Measurements from ENCODE around the gene GALNT14. TPM values are rescaled to one million over a fixed set of nuclear protein-coding genes. Genes with fewer than 3 reads are reported as not detected.

The GALNT14 gene
- total RNA-seq, 1 experiment from 2014 or later, result 2.7 TPM

DNA sequence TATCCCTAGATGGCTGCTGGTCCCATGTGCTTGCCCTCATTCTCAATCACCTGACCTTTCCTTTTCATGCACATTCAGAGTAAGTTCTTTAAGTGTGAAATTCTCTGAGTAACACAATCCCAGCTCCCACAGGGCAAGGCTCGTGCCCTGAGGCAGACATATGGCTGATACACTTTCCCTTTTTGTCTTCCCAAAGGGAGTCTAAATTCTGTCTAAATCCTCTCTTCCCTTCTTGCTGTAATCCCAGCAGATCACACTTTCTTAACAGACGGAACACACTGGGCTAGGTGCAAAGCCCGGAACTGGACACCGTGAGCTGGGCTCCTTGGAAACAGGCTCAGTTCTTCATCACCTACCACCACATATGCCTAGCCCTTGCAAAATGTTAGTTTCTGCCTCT lies 147.6 kb downstream of the GALNT14 start:
- H3K23ac ChIP-seq (ENCODE audit: insufficient read length, low read depth, low read length), result no peak overlapping the region
- no peaks in the 10 kb centered on the region for H3K79me1 ChIP-seq (ENCODE audit: insufficient read depth, low read depth, low read length, poor library complexity, severe bottlenecking)
- no peaks in the 10 kb centered on the region; the same call in 1 of the 2 replicates for H3K4me1 ChIP-seq (ENCODE audit: insufficient read depth, low read length)
- no peak overlapping the region for H2BK20ac ChIP-seq (ENCODE audit: low read depth, low read length, poor library complexity, severe bottlenecking)
- TF ChIP-seq, protein P1, sequence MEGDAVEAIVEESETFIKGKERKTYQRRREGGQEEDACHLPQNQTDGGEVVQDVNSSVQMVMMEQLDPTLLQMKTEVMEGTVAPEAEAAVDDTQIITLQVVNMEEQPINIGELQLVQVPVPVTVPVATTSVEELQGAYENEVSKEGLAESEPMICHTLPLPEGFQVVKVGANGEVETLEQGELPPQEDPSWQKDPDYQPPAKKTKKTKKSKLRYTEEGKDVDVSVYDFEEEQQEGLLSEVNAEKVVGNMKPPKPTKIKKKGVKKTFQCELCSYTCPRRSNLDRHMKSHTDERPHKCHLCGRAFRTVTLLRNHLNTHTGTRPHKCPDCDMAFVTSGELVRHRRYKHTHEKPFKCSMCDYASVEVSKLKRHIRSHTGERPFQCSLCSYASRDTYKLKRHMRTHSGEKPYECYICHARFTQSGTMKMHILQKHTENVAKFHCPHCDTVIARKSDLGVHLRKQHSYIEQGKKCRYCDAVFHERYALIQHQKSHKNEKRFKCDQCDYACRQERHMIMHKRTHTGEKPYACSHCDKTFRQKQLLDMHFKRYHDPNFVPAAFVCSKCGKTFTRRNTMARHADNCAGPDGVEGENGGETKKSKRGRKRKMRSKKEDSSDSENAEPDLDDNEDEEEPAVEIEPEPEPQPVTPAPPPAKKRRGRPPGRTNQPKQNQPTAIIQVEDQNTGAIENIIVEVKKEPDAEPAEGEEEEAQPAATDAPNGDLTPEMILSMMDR (conservative IDR thresholded peaks at IDR 0.05), result no peak
- no peak overlapping the region for H2BK120ac ChIP-seq (ENCODE audit: low read depth, low read length, poor library complexity, severe bottlenecking)
- Mint-ChIP-seq H3K4me3 (no peak overlapping the region), H3K27ac (peak overlapping the region in 1 of 3 experiments; percentile 86; a peak in 1 of 7 replicates), H3K27me3 (ENCODE audit: low read depth) (peaks cover 1% of the 10 kb centered on the region), H3K36me3 (ENCODE audit: insufficient read depth in 1 of 3, low read depth in 3 of 3) (no peaks in the 10 kb centered on the region; a peak in 1 of 7 replicates), H3K4me1 (peaks cover 25 to 33% of the 10 kb centered on the region in 2 experiments), H3K9me3 (no peaks in the 10 kb centered on the region)
- H3K27me3 ChIP-seq (ENCODE audit: insufficient read depth, low read length), result no peaks in the 10 kb centered on the region
- H3K79me2 ChIP-seq (ENCODE audit: insufficient read depth, low read length), result no peaks in the 10 kb centered on the region
- no peak overlapping the region for H3T11ph ChIP-seq (ENCODE audit: low read length)
- H2BK15ac ChIP-seq (ENCODE audit: low read depth, low read length), result no peak overlapping the region
- H3K9ac ChIP-seq (ENCODE audit: extremely low read depth, insufficient read length, low read length), result no peak overlapping the region
- WGBS (ENCODE audit: extremely low coverage, insufficient read length, low lambda C conversion rate), result no CpG with 5 or more reads among the region's 4 CpGs
- H2BK5ac ChIP-seq (ENCODE audit: insufficient read length, low read length), result no peak overlapping the region
- no peaks in the 10 kb centered on the region for H3K9me3 ChIP-seq (ENCODE audit: control insufficient read depth, low read depth, low read length)
- no peak overlapping the region for H3K56ac ChIP-seq (ENCODE audit: insufficient read length, low read depth, low read length)
- no peaks in the 10 kb centered on the region for H4K20me1 ChIP-seq (ENCODE audit: control insufficient read depth, insufficient read depth, insufficient read length)
- H2BK12ac ChIP-seq (ENCODE audit: insufficient read length, low read depth, low read length), result no peak overlapping the region
- no peak overlapping the region for H3K14ac ChIP-seq (ENCODE audit: insufficient read depth, low read length)
- H4K8ac ChIP-seq (replicated peaks; ENCODE audit: insufficient read length, low read depth, low read length), result no peak overlapping the region
- no peak overlapping the region for H3K27ac ChIP-seq (ENCODE audit: insufficient read length, low read depth, low read length)
- H2AFZ ChIP-seq (ENCODE audit: low read length), result no peak overlapping the region
- no peak overlapping the region for H4K5ac ChIP-seq (ENCODE audit: insufficient read length, low read depth, low read length)
- no peak overlapping the region for H3K4me2 ChIP-seq (ENCODE audit: insufficient read depth, insufficient read length, low read length)
- no peak overlapping the region for H4K91ac ChIP-seq (ENCODE audit: insufficient read length, low read depth, low read length)
- H3K23me2 ChIP-seq (ENCODE audit: insufficient read length, low read depth, low read length, poor library complexity, severe bottlenecking), result no peaks in the 10 kb centered on the region
- no peak overlapping the region for H3K18ac ChIP-seq (ENCODE audit: insufficient read length, low read depth, low read length)
- no peak overlapping the region for H3K4ac ChIP-seq (ENCODE audit: low read depth, low read length)
- H2AK5ac ChIP-seq (ENCODE audit: insufficient read length, low read length), result no peak overlapping the region
- DNase-seq, result no peak

Measured in H9 (cell line).